HG02623 (cell line): ENCODE data around the gene CSTB.

Experiments used
- ATAC-seq: cut with Tn5 transposase; IDR thresholded peaks from one replicate; pipeline ENCODE4 v1.9.1; 2021; ENCODE audit warnings: moderate library complexity; ENCODE audit not compliant: unreplicated experiment

Gene CSTB

DNA sequence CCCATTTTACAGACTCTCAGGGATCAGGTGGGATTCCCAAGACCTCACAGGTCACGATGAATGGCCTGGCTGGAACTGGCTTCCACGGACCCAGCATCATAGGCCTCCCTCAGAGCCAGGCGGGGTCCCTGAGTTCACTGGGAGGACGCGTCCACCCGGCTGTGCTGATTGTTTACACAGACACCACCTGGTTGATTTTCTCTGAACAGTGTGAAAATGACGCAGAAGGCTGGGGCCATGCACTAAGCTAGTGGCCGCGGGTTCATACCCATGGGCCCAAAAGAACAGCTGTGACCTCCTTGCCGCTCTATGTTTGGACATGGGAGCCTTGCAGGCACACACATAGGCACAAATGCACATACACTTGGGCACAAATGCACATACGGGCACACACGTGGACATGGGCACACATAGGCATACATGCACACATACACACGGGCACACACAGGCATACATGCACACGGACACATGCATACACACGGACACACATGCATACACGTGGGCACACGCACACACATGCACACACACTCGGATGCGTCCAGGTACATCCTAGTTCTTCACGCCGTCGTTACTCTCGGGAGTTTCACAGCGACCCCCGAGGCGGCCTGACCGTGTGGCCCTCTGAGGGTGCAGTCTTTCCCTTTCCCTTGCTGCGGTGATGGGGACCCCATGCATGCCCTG is 23.2 kb downstream of the CSTB start:
- no peak for ATAC-seq

DNA sequence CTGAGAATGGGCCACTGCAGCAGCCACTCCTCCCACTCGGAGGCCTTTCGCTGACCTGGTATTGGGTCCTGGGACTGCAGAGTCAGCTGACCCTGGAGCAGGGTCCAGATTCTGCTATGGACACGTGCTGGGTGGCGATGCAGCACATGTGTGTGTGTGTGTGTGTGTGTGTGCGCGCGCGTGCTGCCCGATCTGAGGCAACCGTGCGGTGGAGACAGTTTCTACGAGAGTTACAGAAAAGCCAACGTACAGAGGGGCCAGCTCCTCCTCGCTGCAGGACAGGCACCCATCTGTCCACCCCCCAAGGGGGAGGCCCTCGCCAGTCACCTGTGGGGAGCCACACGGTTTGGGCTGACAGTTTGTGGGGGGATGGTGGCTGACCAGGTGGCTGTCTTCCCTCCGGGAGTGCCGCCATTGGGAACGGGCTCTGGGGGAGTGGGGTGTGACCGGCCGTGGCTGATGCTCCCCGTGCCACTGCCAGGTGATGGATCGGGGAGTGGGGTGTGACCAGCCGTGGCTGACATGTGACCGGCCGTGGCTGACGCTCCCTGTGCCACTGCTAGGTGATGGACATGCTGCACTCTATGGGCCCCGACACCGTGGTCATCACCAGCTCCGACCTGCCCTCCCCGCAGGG is 24.0 kb downstream of the CSTB start:
- ATAC-seq = no peak

DNA sequence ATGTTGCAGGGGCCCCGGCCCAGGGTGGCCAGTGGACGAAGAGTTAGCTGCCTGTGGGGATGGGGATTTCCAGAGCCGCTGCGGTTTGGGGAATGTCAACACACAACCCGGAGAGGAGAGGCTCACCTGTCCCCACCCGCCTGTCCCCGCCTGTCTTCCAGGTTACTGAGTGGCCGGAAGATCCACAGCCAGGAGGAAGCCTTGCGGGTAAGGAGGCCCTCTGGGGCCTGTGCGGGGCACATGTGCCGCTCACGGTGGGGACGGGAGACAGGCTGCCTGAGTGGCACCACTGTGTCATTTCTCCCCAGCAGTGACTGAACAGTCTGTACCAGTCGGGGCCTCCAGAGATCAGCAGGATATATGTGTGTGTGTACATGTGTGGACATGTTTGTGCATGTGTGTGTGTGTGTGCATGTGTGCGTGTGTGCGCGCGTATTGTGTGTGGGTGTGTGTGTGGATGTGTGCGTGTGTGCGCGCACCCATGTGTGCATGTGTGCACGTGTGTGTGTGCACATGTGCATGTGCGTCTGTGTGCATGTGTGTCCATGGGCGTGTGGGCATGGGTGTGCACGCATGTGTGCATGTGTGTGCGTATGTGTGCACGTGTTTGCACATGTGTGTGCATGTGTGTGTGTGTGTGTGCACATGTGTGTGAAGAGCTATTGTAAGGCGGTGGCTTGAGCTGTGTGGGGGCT is 25.6 kb downstream of the CSTB start:
- ATAC-seq = no peak

GRCh38 chr21:43749651-43750262 is 26.4 kb downstream of the CSTB start:
- no peak for ATAC-seq

- ATAC-seq = no peak
These were observed 27.5 kb downstream of the CSTB start for GRCh38 chr21:43748622-43749021.

- no peak for ATAC-seq
These were observed 30.2 kb downstream of the CSTB start for GRCh38 chr21:43745772-43746517.

- no peak for ATAC-seq
These were observed 31.4 kb downstream of the CSTB start for GRCh38 chr21:43744725-43745124.

DNA sequence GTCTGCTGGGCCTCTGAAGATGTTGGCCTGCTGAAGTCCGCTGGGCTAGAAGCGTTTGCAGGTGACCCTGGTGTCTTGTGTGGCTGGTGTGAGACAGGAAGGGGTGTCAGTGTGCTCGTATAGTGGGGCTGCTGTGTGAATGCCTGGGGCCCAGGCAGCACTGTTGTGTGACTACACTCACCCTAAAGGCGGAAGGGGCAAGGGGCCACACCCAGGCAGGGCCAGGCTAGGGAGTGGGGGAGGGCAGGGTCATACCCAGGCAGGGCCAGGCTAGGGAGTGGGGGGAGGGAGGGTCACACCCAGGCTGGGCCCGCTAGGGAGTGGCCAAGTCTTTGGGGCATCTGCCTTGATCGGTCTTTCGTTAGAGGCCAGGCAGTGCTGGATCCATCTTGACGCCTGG is 32.2 kb downstream of the CSTB start:
- ATAC-seq = no peak

DNA sequence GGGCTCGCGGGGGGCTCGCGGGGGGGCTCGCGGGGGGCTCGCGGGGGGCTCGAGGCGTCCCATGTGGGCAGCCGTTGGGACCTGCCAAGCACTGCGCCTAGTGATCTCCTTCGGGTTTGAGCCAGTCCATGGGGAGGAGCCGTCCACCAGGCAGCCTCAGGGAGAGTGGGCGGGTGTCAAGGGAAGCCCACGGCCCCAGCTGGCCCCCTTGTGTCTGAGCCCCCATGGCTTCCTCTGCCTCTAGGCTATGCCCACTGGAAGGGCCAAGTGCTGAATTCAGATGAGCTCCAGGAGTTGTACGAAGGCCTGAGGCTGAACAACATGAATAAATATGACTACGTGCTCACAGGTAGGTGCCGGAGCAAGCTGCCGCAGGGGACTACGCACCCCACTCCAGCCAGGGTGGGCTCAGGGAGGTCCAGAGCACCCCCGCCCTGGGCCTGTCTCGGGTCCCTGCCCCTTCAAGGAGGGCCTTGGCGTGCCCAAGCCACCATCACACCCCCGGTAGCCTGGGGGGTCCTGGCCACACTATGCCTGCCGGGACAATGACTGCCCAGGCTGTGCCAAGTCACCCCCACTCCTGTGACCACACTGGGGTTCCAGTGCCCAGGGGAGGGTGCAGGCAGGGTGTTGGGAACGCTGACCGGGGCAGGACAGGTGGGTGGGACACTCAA is 34.5 kb downstream of the CSTB start:
- no peak for ATAC-seq

- ATAC-seq = no peak
These were observed 35.5 kb downstream of the CSTB start for GRCh38 chr21:43740497-43741156.

DNA sequence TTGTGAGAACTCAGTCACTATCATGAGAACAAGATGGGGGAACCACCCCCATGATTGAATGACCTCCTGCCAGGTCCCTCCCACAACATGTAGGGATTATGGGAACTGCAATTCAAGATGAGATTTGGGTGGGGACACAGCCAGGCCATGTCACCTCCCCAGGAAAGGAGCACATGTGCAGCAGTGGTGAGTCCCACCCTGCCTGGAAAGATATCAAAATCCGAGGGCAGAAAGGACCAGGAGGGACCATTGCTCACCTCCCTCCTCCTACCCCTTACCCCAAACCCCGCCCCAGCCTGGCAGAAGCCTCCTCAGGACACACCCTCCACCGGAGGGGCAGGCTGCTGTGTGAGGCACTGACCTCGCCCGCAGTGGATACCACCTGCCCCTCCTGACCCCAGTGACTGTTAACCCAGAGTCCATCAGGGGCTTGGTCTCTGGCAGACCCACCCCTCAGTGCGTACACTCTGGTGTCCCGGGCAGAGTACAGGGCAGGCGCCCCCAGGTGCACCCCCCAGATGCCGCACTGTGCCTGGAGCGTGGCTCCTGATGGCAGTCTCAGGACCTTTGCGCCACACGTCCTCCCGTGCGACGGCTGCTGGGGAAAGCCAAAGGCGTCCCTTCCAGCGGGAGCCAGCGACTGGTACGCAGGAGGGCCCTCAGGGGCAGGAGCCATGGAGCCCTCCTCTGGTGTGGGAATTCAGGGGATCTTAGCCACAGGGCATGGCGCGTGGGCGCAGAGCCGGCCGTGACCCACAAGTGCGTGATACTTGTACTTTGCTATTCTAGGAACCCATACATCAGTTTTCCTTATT is 36.3 kb downstream of the CSTB start:
- no peak for ATAC-seq

- ATAC-seq = no peak
These were observed 38.8 kb downstream of the CSTB start for GRCh38 chr21:43737158-43737950.

- no peak for ATAC-seq
These were observed 39.8 kb downstream of the CSTB start for GRCh38 chr21:43736224-43736883.

GRCh38 chr21:43735236-43736091 is 40.6 kb downstream of the CSTB start:
- ATAC-seq = no peak

DNA sequence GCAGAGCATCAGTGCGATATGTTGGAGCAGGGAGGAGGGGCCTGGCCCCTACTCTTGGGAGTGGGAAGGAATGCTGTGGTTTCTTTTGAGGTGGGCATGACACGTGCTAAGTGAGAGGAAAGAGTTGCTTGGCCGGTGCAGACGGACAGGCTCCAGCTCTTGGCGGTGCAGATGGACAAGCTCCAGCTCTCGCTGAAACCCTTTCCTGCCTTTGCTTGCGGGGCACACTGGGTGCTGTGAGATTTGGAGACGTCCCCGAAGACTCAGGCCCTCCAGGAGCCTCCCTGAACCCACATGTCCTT is 41.2 kb downstream of the CSTB start:
- no peak for ATAC-seq

DNA sequence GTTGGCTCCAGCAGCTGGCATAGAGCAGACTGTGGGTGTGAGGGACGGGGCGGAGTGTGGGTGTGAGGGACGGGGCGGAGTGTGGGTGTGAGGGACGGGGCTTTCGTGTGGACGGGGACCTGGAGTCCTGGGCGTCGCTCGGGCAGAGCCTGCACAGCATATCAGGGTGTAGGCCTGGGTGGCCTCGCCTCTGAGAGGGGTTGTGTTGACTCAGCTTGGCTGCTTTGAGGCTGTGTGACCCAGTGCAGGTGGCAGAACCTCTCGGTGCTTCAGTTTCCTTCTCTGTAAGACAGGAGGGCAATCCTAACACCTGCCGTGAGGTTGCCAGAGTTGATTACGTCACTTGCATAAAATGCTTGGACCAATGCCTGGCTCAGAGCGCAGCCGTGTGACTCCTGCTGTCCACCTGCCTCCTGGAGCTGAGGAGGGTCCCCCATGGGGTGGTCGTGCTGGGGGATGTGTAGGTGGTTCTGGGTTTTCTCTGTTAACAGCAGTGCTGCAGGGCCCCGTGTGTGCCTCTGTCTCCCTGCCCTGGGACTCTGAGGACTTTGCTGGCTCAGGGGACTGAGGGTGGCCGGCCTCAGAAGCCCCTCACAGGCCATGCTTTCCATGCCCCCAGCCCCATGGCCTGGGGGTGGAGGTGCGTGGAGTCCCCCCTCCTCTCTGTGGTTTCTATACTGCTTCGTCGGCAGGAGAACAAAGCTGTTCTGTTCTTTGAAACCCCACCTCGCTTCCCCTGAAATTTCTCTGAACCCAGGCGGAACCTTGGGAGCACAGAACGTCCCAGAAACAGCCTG is 41.8 kb downstream of the CSTB start:
- ATAC-seq = no peak
